Panc1 (cell line): ENCODE results near the gene MAPK14. TPM values are rescaled to one million over a fixed set of nuclear protein-coding genes. Genes with fewer than 3 reads are reported as not detected.

Experiments used
- ATAC-seq: fragments of 200-7000 bp; cut with Tn5 transposase; 2 replicates; pipeline ENCODE4 v1.9.1; 2020; ENCODE audit warnings: mild to moderate bottlenecking, moderate library complexity
- BruUV-seq: library from RNA; stranded (reverse); fragments of 400-500 nt; replicated peaks from 2 replicates; lab custom pipeline; 2021; lab: Mats Ljungman, UMichigan
- CTCF ChIA-PET: fragments of 300-600 bp; sonication (Branson Sonifier 250); formaldehyde crosslinking; loops from one replicate; lab custom pipeline; 2022; ENCODE audit warnings: antibody characterized with exemption; lab: Charles Lee
- POLR2A ChIA-PET: fragments of 300-600 bp; sonication (Branson Sonifier 250); formaldehyde crosslinking; loops from one replicate; lab custom pipeline; 2022; ENCODE audit warnings: antibody characterized with exemption; lab: Charles Lee
- DNase-seq: peaks from one replicate; pipeline ENCODE4 v3.0.0-alpha.2; 2010; ENCODE audit warnings: low read depth, low spot score
- H3K27ac ChIP-seq: 2 replicates; pipeline ENCODE4 v1.5.1; 2011; ENCODE audit warnings: mild to moderate bottlenecking, low read length, inconsistent platforms
- H3K27me3 ChIP-seq: fragments of 200-500 bp; sonication (Bioruptor generic); 2 replicates; pipeline ENCODE4 v1.6.0; 2014; ENCODE audit warnings: low read length, inconsistent platforms; ENCODE audit not compliant: control insufficient read depth, insufficient read depth
- H3K36me3 ChIP-seq: fragments of 200-500 bp; sonication (Bioruptor generic); 2 replicates; pipeline ENCODE4 v1.5.1; 2014; ENCODE audit warnings: inconsistent platforms, mild to moderate bottlenecking, low read length, moderate library complexity; ENCODE audit not compliant: control insufficient read depth, insufficient read depth
- H3K4me1 ChIP-seq: 2 replicates; pipeline ENCODE4 v1.5.1; 2011; ENCODE audit warnings: inconsistent platforms, mild to moderate bottlenecking, low read length, moderate library complexity; ENCODE audit not compliant: control insufficient read depth, insufficient read depth
- H3K4me3 ChIP-seq, 2 experiments: 2 replicates each; pipeline ENCODE4 v1.5.1; 2011 to 2012; ENCODE audit warnings: low read depth in 2 of 2, low read length in 2 of 2, mild to moderate bottlenecking in 2 of 2, inconsistent platforms in 1 of 2, moderate library complexity in 1 of 2
- H3K9me3 ChIP-seq: fragments of 200-500 bp; sonication (Bioruptor generic); 2 replicates; pipeline ENCODE4 v1.5.1; 2014; ENCODE audit warnings: low read depth, mild to moderate bottlenecking, inconsistent platforms, low read length, moderate library complexity; ENCODE audit not compliant: control insufficient read depth, insufficient read depth
- CTCF ChIP-seq: fragments of 450-650 bp; IDR thresholded peaks from 2 replicates; pipeline ENCODE4 v1.5.1; 2017; ENCODE audit warnings: mild to moderate bottlenecking
- POLR2AphosphoS5 ChIP-seq: IDR thresholded peaks from 2 replicates; pipeline ENCODE4 v1.6.1; 2012; ENCODE audit warnings: mild to moderate bottlenecking, low read depth, low read length, moderate library complexity
- REST ChIP-seq, 2 experiments: IDR thresholded peaks; 2 replicates each; pipeline ENCODE4 v1.6.1; 2011 to 2012; ENCODE audit warnings: low read depth in 2 of 2, control low read depth in 1 of 2, low read length in 1 of 2, mild to moderate bottlenecking in 1 of 2, moderate library complexity in 1 of 2; ENCODE audit not compliant: insufficient read depth in 1 of 2
- SIN3A ChIP-seq: IDR thresholded peaks from 2 replicates; pipeline ENCODE4 v1.6.1; 2012; ENCODE audit warnings: low read depth, mild to moderate bottlenecking, low read length, moderate library complexity, borderline replicate concordance; ENCODE audit not compliant: insufficient read depth
- TCF7L2 ChIP-seq: IDR thresholded peaks from 2 replicates; pipeline ENCODE4 v1.6.1; 2011; ENCODE audit warnings: mild to moderate bottlenecking, low read depth, low read length, inconsistent platforms
- in situ Hi-C: cut with HindIII; loops from 2 replicates; pipeline ENCODE4 v1.10.0; 2016; ENCODE audit warnings: low sequenced_read_pairs, low pct_unique_long_range_greater_than_20kb
- intact Hi-C: fragments of 100-400 bp; cut with micrococcal nuclease; formaldehyde crosslinking; loops from one replicate; pipeline ENCODE4 v1.10.0; 2022; ENCODE audit not compliant: unreplicated experiment
- total RNA-seq: library from RNA; stranded (reverse); gene quantifications from one replicate; pipeline ENCODE4 v1.2.1, GENCODE V29; 2021; ENCODE audit not compliant: unreplicated experiment

Gene MAPK14
- total RNA-seq, 1 experiment from 2014 or later: 42.3 TPM

GRCh38 chr6:36099869-36100483 lies 72.4 kb downstream of the MAPK14 start:
- Histone ChIP-seq H3K4me3 (no peak overlapping the region), H3K36me3 (no peaks in the 10 kb centered on the region), H3K27ac (no peak overlapping the region), H3K27me3 (no peaks in the 10 kb centered on the region), H3K9me3 (no peaks in the 10 kb centered on the region), H3K4me1 (peaks cover 2% of the 10 kb centered on the region; the same call in 1 of the 2 replicates)
- intact Hi-C loops: no loop called here
- BruUV-seq: no TSS peak
- ChIA-PET CTCF (no interaction called here), POLR2A (no interaction called here)
- ATAC-seq: no peak
- no peak for DNase-seq
- in situ Hi-C loops: no loop called here
- no peak for TF ChIP-seq POLR2AphosphoS5
- no peak for TF ChIP-seq TCF7L2
- no peak for TF ChIP-seq CTCF
- TF ChIP-seq REST (IDR thresholded peaks at IDR 0.05; ENCODE audit: insufficient read depth in 1 of 2, low read depth in 2 of 2, low read length in 1 of 2): no peak

GRCh38 chr6:36101691-36102090 lies 74.1 kb downstream of the MAPK14 start:
- in situ Hi-C loops (no loop called here), intact Hi-C loops (no loop called here)
- no peak overlapping the region for H3K27ac ChIP-seq
- no peak for ATAC-seq
- H3K27me3 ChIP-seq: no peaks in the 10 kb centered on the region
- H3K4me3 ChIP-seq: no peak overlapping the region
- TF ChIP-seq POLR2AphosphoS5: no peak
- no peak for TF ChIP-seq TCF7L2
- TF ChIP-seq CTCF: no peak
- no peak for TF ChIP-seq SIN3A
- no peak for TF ChIP-seq REST (IDR thresholded peaks at IDR 0.05; ENCODE audit: insufficient read depth in 1 of 2, low read depth in 2 of 2, low read length in 1 of 2)
- POLR2A ChIA-PET: no interaction called here
- BruUV-seq: no TSS peak
- CTCF ChIA-PET: no interaction called here
- no peak for DNase-seq
- H3K4me1 ChIP-seq: no peaks in the 10 kb centered on the region
- no peaks in the 10 kb centered on the region for H3K36me3 ChIP-seq
- no peaks in the 10 kb centered on the region for H3K9me3 ChIP-seq
